Pancreas (tissue), 10 donors: Measurements from ENCODE around the gene PTPN1. TPM values are rescaled to one million over a fixed set of nuclear protein-coding genes. Genes with fewer than 3 reads are reported as not detected.

Experiments used
- ATAC-seq, 4 donors: fragments of 200-7000 bp; cut with Tn5 transposase; one replicate each; pipeline versions ENCODE4 v1.8.0 to v1.9.1; 2020; ENCODE audit warnings: mild to moderate bottlenecking in 4 of 4, moderate library complexity in 4 of 4
- DNase-seq, 6 donors: peaks; one replicate each; pipeline ENCODE4 v3.0.0-alpha.2; 2020
- FAIRE-seq: peaks from 2 replicates; lab custom pipeline; 2012; peaks lifted over from hg19 to GRCh38; lab: Jason Lieb, UNC
- H3K27ac ChIP-seq, 4 donors: fragments of 200-600 bp; sonication (generic); 1 replicate in 3 of 4; 2 replicates in 1 of 4; pipeline versions ENCODE4 v1.5.0 to v1.8.0; 2020
- H3K27me3 ChIP-seq, 4 donors: fragments of 200-600 bp; one replicate each; pipeline ENCODE4 v1.8.0; 2021
- H3K36me3 ChIP-seq, 3 donors: fragments of 200-600 bp; sonication (generic) in 1 of 3; one replicate each; pipeline versions ENCODE4 v1.5.0 to v1.8.0; 2020 to 2021
- H3K4me1 ChIP-seq, 3 donors: fragments of 200-600 bp; one replicate each; pipeline ENCODE4 v1.8.0; 2021
- H3K4me3 ChIP-seq, 4 donors: fragments of 200-600 bp; sonication (generic) in 2 of 4; one replicate each; pipeline versions ENCODE4 v1.5.0 to v1.8.0; 2020 to 2021
- H3K9me3 ChIP-seq, 4 donors: fragments of 200-600 bp; one replicate each; pipeline ENCODE4 v1.8.0; 2021
- WGBS, 2 donors: extraction: QIAGEN DNeasy Blood & Tissue Kit; methylation state at CpG; one replicate each; pipeline ENCODE4 v1.1.7; 2013; 5-methylcytosine and 5-hydroxymethylcytosine counted together
- intact Hi-C, 3 donors: fragments of 100-400 bp; cut with DNase I; formaldehyde crosslinking; loops; one replicate each; pipeline versions ENCODE4 v1.11.1 to v1.14.2; 2022
- polyA plus RNA-seq, 2 donors: library from polyadenylated mRNA; stranded (reverse); fragments of 200-250 nt; gene quantifications; one replicate each; pipeline ENCODE4 v1.2.3, GENCODE V29; 2013
- total RNA-seq, 6 donors: library from RNA; stranded (reverse); fragmentation: NEBNext Ultra II Directional in 4 of 6; extraction: Animal tissue kit (Norgen Biotek cat#: 25700) in 4 of 6; gene quantifications; one replicate each; pipeline versions ENCODE4 v1.2.1 to v1.2.4, GENCODE V29; 2021 to 2023
- TF ChIP-seq, protein P1 (sequence below), 4 donors: fragments of 200-600 bp; sonication (generic) in 3 of 4; IDR thresholded peaks; one replicate each; pipeline versions ENCODE4 v1.5.0 to v1.8.0; 2021; ENCODE audit warnings: antibody characterized with exemption in 4 of 4
- donor health status: healthy with polysubstance abuse.
- donor health status: DM: no; HTN: no; CAD: no; lungs with moderate emphysema.
- donor health status: DM: no; HTN: no; CAD: no.
- donor health status: control.
- donor health status: control.
- donor health status: Bipolar disorder and iron deficiency.
- donor health status: DM: yes; HTN: yes; CAD: no.
- donor health status: DM: no; HTN: no; CAD: no.
- donor health status: DM: no; HTN: no; CAD: no.
- donor health status: DM: yes; HTN: yes; CAD: no.

The PTPN1 gene
- total and polyA plus RNA-seq, 8 donors = 6.0 to 12.4 (median 8.6) TPM

DNA sequence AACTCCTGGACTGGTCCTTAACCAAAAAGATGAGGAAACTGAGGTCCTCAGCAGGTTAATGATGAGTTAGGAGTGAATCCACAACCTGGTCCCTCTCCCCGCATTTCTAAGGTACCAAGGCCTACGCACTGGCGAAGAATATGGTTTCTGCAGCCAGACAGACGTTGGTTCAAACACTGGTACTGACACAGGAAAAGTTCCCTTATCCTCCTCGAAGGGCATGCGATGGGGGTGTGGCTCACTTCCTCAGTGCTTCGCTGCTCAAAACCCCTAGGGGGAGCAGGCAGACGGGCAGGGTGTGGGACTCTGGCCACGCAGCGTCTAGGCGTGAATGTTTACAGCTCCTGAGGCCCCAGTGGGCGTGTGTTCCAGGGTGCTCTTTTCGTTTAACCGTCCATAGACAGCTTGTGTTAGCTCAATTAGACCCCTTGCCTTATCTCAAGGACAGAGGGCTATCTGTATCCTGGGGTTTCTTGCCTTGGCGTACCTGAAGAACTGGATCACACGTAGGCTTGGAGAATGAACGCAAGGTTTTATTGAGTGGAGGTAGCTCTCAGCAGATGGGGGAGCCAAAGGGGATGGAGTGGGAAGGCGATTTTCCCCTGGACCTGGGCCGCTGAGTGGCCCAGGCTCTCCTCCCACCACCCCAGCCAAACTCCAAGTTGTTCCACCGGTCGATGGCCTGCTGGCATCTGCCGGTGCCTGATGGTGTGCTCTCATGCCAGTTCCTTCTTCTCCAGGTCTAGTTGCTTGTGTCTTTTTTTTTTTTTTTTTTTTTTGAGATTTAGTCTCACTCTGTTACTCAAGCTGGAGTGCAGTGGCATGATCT lies 31.8 kb upstream of the PTPN1 start:
- TF ChIP-seq, protein P1, sequence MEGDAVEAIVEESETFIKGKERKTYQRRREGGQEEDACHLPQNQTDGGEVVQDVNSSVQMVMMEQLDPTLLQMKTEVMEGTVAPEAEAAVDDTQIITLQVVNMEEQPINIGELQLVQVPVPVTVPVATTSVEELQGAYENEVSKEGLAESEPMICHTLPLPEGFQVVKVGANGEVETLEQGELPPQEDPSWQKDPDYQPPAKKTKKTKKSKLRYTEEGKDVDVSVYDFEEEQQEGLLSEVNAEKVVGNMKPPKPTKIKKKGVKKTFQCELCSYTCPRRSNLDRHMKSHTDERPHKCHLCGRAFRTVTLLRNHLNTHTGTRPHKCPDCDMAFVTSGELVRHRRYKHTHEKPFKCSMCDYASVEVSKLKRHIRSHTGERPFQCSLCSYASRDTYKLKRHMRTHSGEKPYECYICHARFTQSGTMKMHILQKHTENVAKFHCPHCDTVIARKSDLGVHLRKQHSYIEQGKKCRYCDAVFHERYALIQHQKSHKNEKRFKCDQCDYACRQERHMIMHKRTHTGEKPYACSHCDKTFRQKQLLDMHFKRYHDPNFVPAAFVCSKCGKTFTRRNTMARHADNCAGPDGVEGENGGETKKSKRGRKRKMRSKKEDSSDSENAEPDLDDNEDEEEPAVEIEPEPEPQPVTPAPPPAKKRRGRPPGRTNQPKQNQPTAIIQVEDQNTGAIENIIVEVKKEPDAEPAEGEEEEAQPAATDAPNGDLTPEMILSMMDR (IDR thresholded peaks at IDR 0.05) = peak in 3 of 4 donors; percentile 23 to 55 (median 49)
- DNase-seq (peak; percentile 58 to 73 (median 70)), FAIRE-seq (no peak), ATAC-seq (peak; percentile 88 to 94 (median 90))
- 44 to 45% methylated on average over 22 of the region's 22 CpGs for WGBS, 2 donors
- H3K36me3 ChIP-seq = no peaks in the 10 kb centered on the region
- H3K9me3 ChIP-seq = no peaks in the 10 kb centered on the region
- no peak overlapping the region for H3K27ac ChIP-seq
- H3K4me1 ChIP-seq = no peaks in the 10 kb centered on the region
- intact Hi-C loops = no loop called here
- H3K27me3 ChIP-seq = no peaks in the 10 kb centered on the region
- no peak overlapping the region for H3K4me3 ChIP-seq

GRCh38 chr20:50481741-50482140 lies 28.4 kb upstream of the PTPN1 start:
- Histone ChIP-seq H3K36me3 (no peaks in the 10 kb centered on the region), H3K9me3 (no peaks in the 10 kb centered on the region), H3K4me1 (no peaks in the 10 kb centered on the region), H3K27ac (no peak overlapping the region), H3K4me3 (no peak overlapping the region), H3K27me3 (no peaks in the 10 kb centered on the region)
- FAIRE-seq (no peak), DNase-seq (no peak), ATAC-seq (no peak)
- TF ChIP-seq, protein P1 (IDR thresholded peaks at IDR 0.05) = no peak
- intact Hi-C loops = loop anchor here in 2 of 3 donors (5.0 to 10.0 kb wide), 2 partner anchors 93 to 96 kb away; no protein-coding TSS in a partner anchor
- WGBS, 2 donors = 73 to 77% methylated on average over 3 of the region's 3 CpGs

DNA sequence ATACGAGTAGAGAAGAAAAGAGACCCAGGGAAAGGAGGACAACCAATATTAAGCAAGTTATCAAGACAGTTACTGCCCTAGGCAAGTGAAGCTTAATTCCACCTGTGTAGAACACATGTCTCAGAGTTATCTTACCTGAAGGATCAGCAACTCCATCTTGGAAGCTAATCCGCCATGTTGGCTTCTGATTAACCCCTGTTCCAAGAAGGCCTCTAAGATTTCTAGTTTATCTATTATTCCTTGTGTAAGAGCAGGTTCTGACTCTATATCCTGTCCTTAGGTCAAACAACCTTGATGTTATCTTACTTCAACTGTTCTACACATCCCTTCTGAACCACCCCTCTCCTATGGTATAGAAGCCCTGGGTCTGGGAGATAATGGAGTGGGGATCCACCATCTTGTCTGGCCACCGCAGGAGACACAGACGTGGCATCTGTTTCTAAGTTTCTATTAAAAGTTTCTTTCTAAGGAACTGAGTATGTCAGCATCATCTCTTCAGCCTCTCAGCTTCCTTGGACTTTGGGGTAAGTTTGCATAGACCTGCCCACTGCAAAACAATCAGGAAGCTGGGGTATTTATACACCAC lies 27.7 kb upstream of the PTPN1 start:
- Histone ChIP-seq H3K9me3 (no peaks in the 10 kb centered on the region), H3K4me3 (no peak overlapping the region), H3K36me3 (no peaks in the 10 kb centered on the region), H3K27ac (no peak overlapping the region), H3K4me1 (no peaks in the 10 kb centered on the region), H3K27me3 (no peaks in the 10 kb centered on the region)
- no peak for ATAC-seq
- FAIRE-seq = no peak
- TF ChIP-seq, protein P1 (IDR thresholded peaks at IDR 0.05) = no peak
- intact Hi-C loops = loop anchor here in 2 of 3 donors (5.0 to 10.0 kb wide), 2 partner anchors 92 to 95 kb away; no protein-coding TSS in a partner anchor
- no peak for DNase-seq
- 79 to 82% methylated on average over 4 of the region's 4 CpGs for whole genome bisulfite sequencing, 2 donors

- Histone ChIP-seq H3K4me3 (peak overlapping the region in 1 of 4 donors; percentile 48), H3K4me1 (no peaks in the 10 kb centered on the region), H3K27me3 (no peaks in the 10 kb centered on the region), H3K36me3 (no peaks in the 10 kb centered on the region), H3K9me3 (no peaks in the 10 kb centered on the region), H3K27ac (peak overlapping the region in 2 of 4 donors; percentile 76)
- intact Hi-C loops = loop anchor here in 2 of 3 donors (5.0 to 10.0 kb wide), 2 partner anchors 90 to 93 kb away; no protein-coding TSS in a partner anchor
- DNase-seq (no peak), FAIRE-seq (no peak), ATAC-seq (peak in 1 of 4 donors; percentile 33)
- TF ChIP-seq, protein P1 (IDR thresholded peaks at IDR 0.05) = no peak
- WGBS, 2 donors = 78 to 79% methylated on average over 6 of the region's 6 CpGs
Measured at GRCh38 chr20:50484271-50484976, 25.8 kb upstream of the PTPN1 start.
